RWPE1 (cell line): ENCODE data around the gene IL17RD.

ENCODE experiments used
- CTCF ChIA-PET: fragments of 350-600 bp; sonication (Branson Sonifier 250); formaldehyde crosslinking; extraction: SDS; loops from one replicate; lab custom pipeline; 2021; lab: Yijun Ruan, JAX
- POLR2A ChIA-PET: fragments of 400-600 bp; formaldehyde crosslinking; extraction: SDS; loops from one replicate; lab custom pipeline; 2020; ENCODE audit warnings: antibody characterized with exemption; ENCODE audit not compliant: low non-redundant PET; lab: Yijun Ruan, JAX
- DNase-seq: peaks from one replicate; pipeline ENCODE4 v3.0.0; 2012; ENCODE audit warnings: low spot score
- H3K27ac ChIP-seq: fragments of 450-650 bp; 2 replicates; pipeline ENCODE4 v1.5.1; 2017
- CTCF ChIP-seq: fragments of 450-650 bp; conservative IDR thresholded peaks from 2 replicates; pipeline ENCODE4 v1.5.1; 2017; ENCODE audit warnings: low read depth, mild to moderate bottlenecking

IL17RD gene

GRCh38 chr3:57164657-57165573, at the start of gene IL17RD:
Gene IL17RD, minus strand, starts transcription at chr3:57165353. Its CDS starts 67 bp downstream, at chr3:57165286.
- H3K27ac ChIP-seq: no peak within 1 kb of the TSS
- peak; percentile 68 for DNase-seq
- ChIA-PET CTCF (no interaction called here), POLR2A (no interaction called here)
- TF ChIP-seq CTCF: no peak

- CTCF ChIA-PET: no interaction called here
These were observed 41.3 kb upstream of the IL17RD start for GRCh38 chr3:57206423-57206822.

GRCh38 chr3:57199895-57200297, 34.7 kb upstream of the IL17RD start, which contains the start of gene HESX1:
Gene HESX1, minus strand, starts transcription at chr3:57199978. Its CDS starts 60 bp downstream, at chr3:57199918.
- H3K27ac ChIP-seq: no peak within 1 kb of the TSS
- no peak for TF ChIP-seq CTCF
- CTCF ChIA-PET: interaction anchor here (0.7 kb wide), 1 partner anchor 946 kb away, joined by 4 read pairs; no protein-coding TSS in a partner anchor
- POLR2A ChIA-PET: no interaction called here
- no peak for DNase-seq

More at GRCh38 chr3:57206423-57206822, 41.3 kb upstream of the IL17RD start:
- no peak overlapping the region for H3K27ac ChIP-seq
- POLR2A ChIA-PET: no interaction called here
- DNase-seq: no peak
- TF ChIP-seq CTCF: no peak

GRCh38 chr3:57194641-57195040, 29.5 kb upstream of the IL17RD start:
- CTCF ChIA-PET: no interaction called here
- no peak overlapping the region for H3K27ac ChIP-seq
- POLR2A ChIA-PET: no interaction called here
- no peak for TF ChIP-seq CTCF
- DNase-seq: no peak

- H3K27ac ChIP-seq: no peak overlapping the region
- no peak for TF ChIP-seq CTCF
- no peak for DNase-seq
- POLR2A ChIA-PET: no interaction called here
- CTCF ChIA-PET: no interaction called here
These were observed 26.9 kb upstream of the IL17RD start for GRCh38 chr3:57192028-57192427.

- no peak for DNase-seq
- ChIA-PET CTCF (no interaction called here), POLR2A (no interaction called here)
- no peak overlapping the region for H3K27ac ChIP-seq
- no peak for TF ChIP-seq CTCF
These were observed 19.4 kb upstream of the IL17RD start for GRCh38 chr3:57184526-57184925.
